ENCODE results near the gene PARD3B.

DNA sequence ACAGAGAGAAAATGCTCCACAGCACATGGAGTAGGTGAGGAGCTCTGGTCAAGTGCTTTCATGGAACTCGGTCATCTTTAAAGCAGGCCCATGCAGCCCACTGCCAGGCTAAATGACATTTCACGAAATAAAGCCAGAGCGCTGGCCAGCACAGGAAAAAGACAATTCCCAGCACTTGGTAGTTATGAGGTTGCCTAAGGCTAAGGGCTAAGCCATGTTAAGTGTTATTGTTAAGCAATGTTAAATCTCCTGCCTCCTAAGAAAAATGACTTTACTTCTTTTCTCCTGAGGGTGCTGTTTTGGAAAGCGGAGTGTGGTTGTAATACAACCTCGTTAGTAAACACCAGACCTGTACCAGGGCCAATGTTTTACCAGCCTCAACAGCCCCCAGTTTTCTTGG, 1011.1 kb downstream of the PARD3B start:
- no peak for TF ChIP-seq POLR2A (IDR thresholded peaks at IDR 0.05)
- TF ChIP-seq, protein P1, sequence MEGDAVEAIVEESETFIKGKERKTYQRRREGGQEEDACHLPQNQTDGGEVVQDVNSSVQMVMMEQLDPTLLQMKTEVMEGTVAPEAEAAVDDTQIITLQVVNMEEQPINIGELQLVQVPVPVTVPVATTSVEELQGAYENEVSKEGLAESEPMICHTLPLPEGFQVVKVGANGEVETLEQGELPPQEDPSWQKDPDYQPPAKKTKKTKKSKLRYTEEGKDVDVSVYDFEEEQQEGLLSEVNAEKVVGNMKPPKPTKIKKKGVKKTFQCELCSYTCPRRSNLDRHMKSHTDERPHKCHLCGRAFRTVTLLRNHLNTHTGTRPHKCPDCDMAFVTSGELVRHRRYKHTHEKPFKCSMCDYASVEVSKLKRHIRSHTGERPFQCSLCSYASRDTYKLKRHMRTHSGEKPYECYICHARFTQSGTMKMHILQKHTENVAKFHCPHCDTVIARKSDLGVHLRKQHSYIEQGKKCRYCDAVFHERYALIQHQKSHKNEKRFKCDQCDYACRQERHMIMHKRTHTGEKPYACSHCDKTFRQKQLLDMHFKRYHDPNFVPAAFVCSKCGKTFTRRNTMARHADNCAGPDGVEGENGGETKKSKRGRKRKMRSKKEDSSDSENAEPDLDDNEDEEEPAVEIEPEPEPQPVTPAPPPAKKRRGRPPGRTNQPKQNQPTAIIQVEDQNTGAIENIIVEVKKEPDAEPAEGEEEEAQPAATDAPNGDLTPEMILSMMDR (IDR thresholded peaks at IDR 0.05), result no peak
